Activated T-helper 1 cell treated with anti-CD3 and anti-CD28 coated beads, Interleukin-2, amount 50 U/mL, for 16 hours (primary cell): ENCODE measurements around the gene URB2.
"Not testable (repeated sequence)": the region's sequence is repeated elsewhere in the genome, so short reads cannot be mapped to it uniquely, and the experiment has no call there.

ENCODE experiments used
- DNase-seq, 2 donors: peaks; one replicate each; pipeline ENCODE4 v3.0.0-alpha.2; 2020; ENCODE audit warnings: low read depth in 1 of 2, low spot score in 1 of 2

URB2 gene

DNA sequence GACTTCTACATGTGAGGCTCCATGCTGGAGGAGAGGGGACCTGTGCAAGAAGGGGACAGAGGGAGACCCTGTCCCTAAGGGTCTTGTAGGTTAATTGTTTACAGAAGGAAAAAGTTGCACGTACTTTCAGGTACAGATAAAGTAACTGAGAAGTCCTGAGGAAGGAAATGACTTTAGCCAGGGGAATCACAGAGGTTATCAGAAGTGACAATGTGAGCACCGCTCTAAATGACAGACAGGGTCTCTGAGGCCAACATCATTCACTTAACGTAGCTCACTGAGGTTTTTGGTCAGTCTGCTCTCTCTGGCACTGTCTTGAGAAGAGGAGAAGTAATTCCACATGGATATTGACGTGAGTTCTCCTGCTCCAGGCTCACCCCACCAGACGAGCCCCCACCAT, 12.1 kb upstream of the URB2 start:
- DNase-seq = no peak

- DNase-seq = no peak
These were observed 11.3 kb upstream of the URB2 start for GRCh38 chr1:229614701-229615100.

DNA sequence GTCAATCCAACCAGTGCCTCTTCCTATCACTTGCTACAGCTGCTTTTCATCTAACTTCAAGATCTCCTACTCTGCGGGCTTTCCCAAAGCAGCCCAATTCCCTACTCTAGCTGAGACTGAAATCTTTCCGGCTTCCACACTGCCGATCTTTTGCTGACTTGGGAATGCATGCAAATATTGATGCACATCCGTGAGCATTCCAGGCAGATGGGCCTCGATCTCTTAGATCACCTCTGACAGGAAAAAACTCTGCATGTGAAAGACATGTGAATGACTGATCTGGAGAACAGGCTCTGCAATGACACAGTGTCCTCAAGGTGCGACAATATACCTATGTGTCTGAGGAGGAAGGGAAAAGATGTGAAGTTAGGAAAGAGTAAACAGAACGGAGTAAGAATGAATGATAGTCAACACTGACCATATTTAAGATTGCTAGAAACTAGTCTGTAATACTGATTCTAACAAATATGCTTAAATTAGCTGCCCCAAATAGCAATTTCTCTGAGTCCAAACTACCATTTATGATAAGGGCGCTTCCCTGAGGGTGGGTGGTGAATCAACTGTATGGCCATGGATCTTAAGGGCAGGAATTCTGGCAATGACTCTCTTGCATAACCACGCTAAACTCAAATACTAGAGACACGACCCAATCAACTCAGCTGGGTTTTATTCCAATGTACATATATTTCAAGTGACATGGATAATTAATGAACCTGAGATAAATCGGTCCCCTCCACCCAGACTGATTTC, 8.5 kb upstream of the URB2 start:
- DNase-seq = no peak

DNA sequence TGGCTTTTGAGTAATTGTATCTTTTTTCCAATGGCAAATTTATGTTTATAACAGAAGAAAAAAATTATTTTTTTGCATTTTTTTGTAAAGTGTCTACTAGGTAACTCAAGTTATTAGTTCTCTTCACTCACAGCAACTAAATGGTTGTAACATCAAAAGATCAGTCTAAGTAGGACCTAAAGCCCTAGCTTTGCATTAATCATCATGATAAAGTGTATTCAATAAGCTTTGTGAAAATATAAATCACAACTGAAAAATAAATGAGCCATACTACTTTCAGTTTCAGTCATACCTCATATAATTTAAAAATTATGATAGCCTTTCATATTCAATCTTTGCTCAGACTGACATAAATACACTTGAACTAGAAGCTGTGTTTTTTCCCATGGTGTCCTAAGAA, 7.0 kb upstream of the URB2 start:
- no peak for DNase-seq

GRCh38 chr1:229619614-229620013, 6.4 kb upstream of the URB2 start:
- no peak for DNase-seq

DNA sequence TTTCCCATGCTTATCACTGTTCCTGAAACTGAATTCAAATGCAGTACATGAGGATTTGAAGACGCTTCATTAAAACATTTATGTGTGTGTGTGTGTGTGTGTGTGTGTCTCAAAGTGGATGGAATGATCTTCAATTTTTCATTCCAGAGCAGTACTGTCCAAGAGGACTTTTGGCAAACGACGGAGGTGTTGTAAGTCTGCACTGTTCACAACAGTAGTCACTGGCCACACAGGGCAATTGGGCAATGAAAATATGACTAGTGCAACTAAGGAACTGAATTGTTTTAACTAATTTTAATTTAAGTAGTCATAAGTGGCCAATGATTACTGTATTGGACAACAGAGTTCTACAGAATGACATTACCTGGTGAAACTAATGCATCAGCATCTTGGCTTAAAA, 5.2 kb upstream of the URB2 start:
- DNase-seq = no peak

DNA sequence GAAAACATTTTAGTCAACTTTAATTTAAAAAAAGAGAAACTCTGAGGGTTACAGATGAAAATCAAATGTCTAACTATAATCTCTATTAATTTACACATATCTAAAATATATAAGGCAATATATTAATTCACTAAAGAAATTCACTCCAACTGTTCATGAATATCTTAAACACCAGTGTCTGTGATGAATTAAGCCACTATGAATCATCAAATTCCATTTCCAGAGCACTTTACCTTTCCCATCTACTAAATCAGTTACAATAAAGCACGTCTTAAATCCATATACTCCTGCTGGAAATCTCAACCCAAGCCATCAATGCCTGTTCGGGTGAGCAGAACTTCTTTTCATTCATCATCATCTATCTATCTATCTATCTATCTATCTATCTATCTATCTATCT, 4.4 kb upstream of the URB2 start:
- no peak for DNase-seq

- not testable (repeated sequence) for DNase-seq
These were observed 3.4 kb upstream of the URB2 start for GRCh38 chr1:229622641-229623120.

DNA sequence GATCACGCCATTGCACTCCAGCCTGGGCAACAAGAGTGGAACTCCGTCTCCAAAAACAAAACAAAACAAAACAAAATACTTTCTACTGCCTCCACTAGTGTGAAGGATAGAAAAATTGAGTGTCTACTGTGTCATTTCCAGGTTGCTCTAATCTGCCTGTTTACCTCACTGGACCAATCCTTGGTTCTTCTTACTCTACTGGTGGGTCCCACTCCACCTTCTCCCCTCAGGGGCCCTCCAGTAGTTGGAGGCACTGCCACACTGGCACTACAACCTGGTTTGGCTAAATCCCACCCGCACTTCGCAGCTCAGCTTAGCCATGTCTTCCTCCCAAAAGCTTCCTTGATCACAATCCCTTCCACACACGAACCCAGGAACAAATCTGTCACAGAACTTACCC, 2.8 kb upstream of the URB2 start:
- no peak for DNase-seq

DNA sequence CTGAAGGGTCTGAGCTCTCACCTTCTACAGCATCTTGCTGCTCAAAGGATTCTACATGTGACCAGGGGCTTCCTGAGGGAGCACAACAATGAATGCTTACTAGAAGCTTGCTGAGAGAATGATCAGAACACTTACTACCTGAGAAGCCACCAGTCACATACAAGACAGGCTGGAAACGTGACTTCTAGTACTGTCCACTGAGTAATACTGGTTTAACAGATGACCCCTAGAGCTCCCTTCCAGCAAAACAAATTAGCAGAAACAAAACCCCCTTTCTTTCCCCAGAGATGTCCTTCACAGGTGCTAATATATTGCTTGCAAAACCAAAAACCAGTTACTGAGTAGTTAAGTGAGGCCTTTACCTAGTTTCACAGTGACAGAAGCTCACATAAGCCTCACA, 2.2 kb upstream of the URB2 start:
- no peak for DNase-seq

DNA sequence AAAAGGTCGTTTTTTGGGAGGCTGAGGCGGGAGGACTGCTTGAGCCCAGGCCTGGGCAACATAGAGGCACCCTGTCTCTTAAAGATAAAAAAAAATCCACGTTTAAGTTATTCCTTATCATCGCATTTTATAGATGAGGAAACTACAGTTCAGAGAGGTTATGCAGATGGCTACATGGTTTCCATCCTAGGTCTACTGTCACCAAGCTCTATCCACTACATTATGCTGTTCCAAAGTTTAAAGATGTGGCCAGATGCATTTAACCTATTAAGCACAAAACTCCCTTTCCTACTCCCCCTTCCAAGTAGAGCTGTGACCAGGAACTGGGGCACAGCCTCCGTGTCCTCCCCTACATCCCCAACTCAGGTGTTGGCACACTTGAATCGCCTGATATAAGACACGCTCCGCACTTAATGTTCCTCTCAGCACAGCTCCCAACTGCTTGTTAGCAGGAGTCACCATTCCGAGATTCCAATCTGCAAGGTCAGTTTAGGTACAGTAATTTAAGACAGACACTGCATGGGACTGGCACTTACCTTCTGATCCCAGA, 1.5 kb upstream of the URB2 start:
- no peak for DNase-seq

GRCh38 chr1:229625071-229625914, 754 bp upstream of the URB2 start:
- DNase-seq = peak in 1 of 2 donors; percentile 15

DNA sequence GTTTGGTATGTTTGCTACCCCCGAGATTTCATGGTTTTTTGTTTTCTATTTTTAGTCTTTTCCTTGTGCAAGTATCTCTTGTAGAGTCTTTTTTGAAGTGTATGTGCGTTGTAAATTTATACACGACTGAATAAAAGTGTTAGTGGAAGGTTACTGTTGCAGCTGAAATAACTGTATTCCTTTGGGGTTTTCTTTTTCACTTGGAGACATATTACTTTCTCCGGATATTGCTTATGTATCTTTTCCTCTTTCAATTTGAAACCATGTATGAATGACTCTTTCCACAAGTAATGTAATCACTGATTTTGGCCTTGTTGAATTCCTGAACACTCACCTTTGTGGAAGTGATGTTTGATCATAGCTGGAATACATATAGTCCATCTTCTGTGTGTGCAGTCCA, 956 bp downstream of the URB2 start:
- DNase-seq = no peak

DNA sequence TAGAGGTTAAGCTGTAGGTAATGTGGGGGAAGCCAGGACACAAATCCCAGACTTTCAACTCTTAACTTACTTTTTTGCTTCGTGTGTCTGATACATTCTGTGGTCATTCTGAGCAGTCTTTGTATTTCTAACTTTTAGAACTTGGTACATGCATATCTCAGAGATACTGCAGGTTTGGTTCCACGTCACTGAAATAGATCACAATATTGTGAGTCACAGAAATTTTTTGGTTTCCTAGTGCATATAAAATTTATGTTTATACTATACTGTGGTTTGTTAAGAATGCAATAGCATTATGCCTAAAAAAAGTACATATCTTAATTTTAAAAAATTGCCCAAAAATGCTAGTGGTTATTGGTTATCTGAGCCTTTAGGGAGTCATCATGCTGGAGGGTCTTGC, 3.2 kb downstream of the URB2 start:
- DNase-seq = no peak

DNA sequence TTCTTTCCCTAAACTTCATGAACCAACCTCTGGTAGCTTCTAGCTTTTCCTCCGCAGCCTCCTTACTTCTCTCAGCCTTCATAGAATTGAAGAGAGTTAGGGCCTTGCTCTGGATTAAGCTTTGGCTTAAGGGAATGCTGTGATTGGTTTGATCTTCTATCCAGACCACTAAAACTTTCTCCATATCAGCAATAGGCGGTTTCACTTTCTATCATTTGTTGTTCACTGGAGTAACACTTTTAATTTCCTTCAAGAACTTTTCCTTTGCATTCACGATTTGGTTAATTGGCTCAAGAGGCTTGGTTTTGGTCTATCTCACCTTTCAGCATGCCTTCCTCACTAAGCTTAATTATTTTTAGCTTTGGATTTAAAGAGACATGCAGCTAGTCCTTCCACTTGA, 5.1 kb downstream of the URB2 start:
- no peak for DNase-seq

- no peak for DNase-seq
These were observed 5.9 kb downstream of the URB2 start for GRCh38 chr1:229631966-229632365.

DNA sequence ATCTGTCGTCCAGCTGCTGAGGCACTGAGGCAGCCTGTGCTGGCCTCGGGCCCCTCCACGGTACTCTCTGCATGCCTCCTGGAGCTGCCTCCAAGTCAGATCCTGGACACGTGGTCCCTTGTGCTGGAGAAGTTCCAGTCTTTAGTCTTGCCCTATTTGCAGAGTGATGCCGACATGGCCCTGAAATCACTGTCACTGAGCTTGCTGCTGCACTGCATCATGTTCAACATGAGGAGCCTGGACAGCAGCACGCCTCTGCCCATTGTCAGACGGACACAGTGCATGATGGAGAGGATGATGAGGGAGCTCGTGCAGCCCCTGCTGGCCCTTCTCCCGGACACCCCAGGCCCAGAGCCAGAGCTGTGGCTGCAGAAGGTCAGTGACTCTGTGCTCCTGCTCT, 10.0 kb downstream of the URB2 start:
- no peak for DNase-seq

DNA sequence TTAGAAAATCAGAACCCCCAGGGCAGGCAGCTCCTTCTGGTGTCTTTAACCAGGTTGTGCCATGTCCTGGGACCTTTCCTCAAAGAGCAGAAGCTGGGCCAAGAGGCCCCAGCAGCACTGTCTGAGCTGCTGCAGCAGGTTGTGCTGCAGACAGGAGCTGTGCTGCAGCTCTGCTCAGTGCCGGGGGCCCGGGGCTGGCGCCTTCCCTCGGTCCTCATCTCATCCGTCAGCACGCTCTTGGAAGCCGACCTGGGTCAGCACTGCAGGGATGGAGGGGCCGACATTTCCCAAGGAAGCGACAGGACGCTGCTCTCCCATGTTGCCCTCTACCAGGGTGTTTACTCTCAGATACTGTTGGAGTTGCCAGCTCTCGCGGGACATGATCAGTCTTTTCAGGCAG, 11.7 kb downstream of the URB2 start:
- no peak for DNase-seq

DNA sequence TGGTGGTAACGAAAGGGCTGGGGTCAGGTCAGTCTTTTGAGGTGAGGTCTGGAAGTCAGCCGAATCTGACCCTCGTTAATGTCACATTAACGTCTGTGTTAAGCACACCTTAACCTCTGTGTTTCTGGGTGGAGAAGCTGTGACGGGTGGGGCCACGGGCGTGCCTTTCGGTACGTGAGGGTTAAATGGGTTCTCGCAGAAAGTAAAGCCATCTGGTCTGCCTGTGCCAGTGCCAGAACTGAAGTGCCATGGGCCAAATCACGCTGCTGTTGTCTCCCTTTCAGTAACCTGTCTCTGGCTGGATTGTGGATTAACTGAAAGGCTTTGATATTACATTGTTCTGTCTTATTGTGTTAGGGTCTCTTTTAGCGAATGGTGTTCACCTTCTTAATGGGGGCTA, 14.4 kb downstream of the URB2 start:
- no peak for DNase-seq

DNA sequence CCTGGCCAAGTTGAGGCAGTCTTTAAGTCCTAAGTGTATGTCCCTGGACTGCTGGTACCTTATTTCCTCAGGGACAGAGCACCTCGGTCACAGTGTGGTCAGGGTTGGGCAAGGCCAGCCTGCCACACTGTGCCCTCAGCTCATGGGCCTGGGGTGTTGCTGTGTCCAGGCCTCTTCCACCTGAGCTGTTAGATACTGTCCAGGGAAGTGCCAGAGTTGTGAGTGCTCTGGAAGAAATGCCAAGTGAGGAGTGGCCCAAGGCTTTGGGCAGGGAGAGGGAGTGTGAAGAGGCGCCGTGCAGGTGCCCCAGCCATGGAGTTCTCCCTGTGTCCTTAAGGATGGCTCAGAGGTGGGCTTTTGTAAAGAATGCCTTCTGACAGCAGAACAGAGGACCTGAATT, 15.3 kb downstream of the URB2 start:
- no peak for DNase-seq

DNA sequence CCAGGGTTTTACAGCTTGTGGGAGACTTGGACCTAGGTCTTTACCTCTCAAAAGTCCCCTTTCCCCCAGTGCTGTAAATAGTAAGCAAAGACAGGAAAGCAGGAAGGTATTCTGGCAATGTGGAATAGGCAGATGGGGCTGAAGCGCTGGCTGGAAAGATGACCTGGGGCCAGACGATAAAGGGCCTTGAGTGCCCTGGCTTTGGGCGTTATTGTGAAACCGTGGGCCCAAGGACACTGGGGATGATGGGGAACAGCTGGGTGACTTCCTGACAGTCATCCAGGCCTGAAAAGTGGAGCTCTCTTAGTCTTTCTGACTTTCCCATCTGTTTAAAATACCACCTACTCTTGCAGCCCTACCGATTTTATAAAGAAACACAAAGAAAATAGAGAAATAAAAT, 16.3 kb downstream of the URB2 start:
- no peak for DNase-seq

DNA sequence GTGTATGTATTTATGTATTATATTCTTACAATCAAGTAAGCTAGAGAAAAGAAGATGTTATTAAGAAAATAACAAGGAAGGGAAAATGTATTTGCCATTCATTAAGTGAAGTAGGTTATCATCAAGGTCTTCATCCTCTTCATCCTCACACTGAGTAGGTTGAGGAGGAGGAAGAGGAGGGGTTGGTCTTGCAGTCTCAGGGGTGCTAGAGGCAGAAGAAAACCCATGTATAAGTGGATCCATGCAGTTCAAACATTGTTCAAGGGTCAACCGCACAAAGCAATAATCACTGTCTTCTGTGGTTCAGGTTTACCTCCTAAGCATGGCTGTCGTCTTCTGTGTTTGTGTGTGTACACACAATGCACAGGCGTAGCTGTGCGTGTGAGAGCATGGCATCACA, 16.9 kb downstream of the URB2 start:
- DNase-seq = no peak
